Breast epithelium (tissue), 3 donors: Measurements from ENCODE around the gene AMIGO1.

ENCODE experiments used
- POLR2A ChIP-seq: fragments of 450-650 bp; IDR thresholded peaks from one replicate; pipeline ENCODE4 v1.6.1; 2016; ENCODE audit warnings: antibody characterized with exemption, mild to moderate bottlenecking, moderate library complexity
- POLR2AphosphoS5 ChIP-seq, 3 donors: sonication (generic); formaldehyde crosslinking; IDR thresholded peaks; one replicate each; pipeline ENCODE4 v1.6.1; 2017; ENCODE audit warnings: antibody characterized with exemption in 3 of 3
- TF ChIP-seq, protein P1 (sequence below), 3 donors: fragments of 450-650 bp; IDR thresholded peaks; one replicate each; pipeline ENCODE4 v1.5.1; 2016 to 2017; ENCODE audit warnings: antibody characterized with exemption in 3 of 3, mild to moderate bottlenecking in 3 of 3, moderate library complexity in 3 of 3

DNA sequence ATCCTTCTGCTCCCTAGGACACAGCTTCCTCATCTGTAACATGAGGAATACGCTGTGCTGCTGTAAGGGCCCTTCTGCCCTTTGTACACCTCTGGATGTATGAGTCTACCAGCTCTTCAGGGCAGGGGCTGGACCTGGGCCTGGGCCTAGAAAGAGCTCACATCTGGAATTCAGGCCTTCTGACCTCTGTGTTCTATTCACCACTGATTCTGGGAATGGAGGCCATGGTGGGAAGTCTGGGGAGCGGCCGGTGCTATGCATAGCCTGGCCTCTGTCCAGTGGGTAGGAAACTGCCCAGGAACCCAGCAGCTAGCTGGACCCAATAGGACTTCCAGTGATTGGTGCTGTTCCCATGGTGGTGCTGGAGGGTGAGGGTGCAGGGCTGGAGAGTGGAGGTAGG, 19.2 kb upstream of the AMIGO1 start:
- TF ChIP-seq POLR2AphosphoS5 (IDR thresholded peaks at IDR 0.05) (no peak), POLR2A (no peak)
- TF ChIP-seq, protein P1, sequence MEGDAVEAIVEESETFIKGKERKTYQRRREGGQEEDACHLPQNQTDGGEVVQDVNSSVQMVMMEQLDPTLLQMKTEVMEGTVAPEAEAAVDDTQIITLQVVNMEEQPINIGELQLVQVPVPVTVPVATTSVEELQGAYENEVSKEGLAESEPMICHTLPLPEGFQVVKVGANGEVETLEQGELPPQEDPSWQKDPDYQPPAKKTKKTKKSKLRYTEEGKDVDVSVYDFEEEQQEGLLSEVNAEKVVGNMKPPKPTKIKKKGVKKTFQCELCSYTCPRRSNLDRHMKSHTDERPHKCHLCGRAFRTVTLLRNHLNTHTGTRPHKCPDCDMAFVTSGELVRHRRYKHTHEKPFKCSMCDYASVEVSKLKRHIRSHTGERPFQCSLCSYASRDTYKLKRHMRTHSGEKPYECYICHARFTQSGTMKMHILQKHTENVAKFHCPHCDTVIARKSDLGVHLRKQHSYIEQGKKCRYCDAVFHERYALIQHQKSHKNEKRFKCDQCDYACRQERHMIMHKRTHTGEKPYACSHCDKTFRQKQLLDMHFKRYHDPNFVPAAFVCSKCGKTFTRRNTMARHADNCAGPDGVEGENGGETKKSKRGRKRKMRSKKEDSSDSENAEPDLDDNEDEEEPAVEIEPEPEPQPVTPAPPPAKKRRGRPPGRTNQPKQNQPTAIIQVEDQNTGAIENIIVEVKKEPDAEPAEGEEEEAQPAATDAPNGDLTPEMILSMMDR (IDR thresholded peaks at IDR 0.05) = no peak
